CD4-positive, alpha-beta T cell treated with Interleukin-6 for 4 hours (primary cell): ENCODE measurements around the gene PKD2L2.
"Not testable (repeated sequence)": the region's sequence is repeated elsewhere in the genome, so short reads cannot be mapped to it uniquely, and the experiment has no call there.

ENCODE experiments used
- DNase-seq: peaks from one replicate; pipeline ENCODE4 v3.0.0-alpha.2; 2020; ENCODE audit warnings: mixed read lengths

The PKD2L2 gene

DNA sequence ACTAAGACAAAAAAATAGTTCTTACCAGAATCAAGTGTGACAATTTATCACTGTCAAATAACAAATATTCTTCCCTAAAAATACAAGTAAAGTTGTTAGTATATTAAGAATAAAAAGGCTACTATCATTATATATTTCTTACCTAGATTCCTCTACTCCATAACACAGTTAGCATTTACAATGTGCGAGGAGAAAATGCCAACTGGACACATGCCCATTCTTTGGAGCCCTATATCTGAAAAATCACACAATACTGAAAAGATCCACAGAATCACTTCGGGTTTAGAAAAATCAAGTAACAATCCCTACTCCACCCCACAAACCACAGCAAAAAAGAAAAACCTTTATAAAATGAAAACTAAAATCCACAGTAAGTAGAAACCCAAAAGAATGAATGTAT is 70.9 kb downstream of the PKD2L2 start:
- no peak for DNase-seq

DNA sequence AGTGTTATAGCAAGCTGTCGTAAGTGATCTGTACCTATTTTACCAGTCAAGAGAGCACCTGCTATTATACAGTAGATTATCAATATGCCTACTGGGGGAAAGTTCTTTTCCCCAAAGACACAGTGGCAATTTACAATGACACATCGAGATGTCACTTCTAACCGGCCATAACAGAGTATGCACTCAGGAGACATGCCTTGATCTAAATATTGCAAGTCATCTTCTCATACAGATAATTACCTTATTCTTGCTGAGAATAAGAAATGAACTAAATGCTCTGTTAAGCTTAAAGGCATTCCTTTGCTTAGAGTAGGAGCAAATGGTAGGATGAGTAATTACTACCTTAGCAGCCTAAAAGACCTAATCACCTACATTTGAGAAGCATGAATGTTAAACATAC is 71.6 kb downstream of the PKD2L2 start:
- no peak for DNase-seq

DNA sequence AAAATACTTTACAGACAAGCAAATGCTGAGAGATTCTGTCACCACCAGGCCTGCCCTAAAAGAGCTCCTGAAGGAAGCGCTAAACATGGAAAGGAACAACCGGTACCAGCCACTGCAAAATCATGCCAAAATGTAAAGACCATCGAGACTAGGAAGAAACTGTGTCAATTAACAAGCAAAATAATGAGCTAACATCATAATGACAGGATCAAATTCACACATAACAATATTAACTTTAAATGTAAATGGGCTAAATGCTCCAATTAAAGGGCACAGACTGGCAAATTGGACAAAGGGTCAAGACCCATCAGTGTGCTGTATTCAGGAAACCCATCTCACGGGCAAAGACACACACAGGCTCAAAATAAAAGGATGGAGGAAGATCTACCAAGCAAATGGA is 81.1 kb downstream of the PKD2L2 start:
- DNase-seq: not testable (repeated sequence)

DNA sequence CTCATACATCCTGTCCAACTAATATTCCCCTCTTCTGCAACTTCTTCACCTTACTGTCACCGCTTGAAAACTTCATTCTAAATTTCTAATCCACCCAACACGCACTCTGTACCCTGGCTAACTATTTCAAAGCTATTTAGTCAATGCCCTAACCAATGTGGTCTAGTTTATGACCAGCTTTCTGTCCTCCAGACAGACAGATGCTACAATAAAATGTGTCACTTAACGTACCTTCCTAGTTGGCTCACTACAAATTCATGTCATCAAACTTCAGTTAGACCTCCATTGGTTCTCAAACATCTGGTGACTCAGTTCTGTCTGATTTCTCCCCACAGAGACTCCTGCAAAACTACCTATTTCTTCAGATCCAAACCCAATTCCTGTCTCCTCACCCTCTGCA is 86.0 kb downstream of the PKD2L2 start:
- no peak for DNase-seq

DNA sequence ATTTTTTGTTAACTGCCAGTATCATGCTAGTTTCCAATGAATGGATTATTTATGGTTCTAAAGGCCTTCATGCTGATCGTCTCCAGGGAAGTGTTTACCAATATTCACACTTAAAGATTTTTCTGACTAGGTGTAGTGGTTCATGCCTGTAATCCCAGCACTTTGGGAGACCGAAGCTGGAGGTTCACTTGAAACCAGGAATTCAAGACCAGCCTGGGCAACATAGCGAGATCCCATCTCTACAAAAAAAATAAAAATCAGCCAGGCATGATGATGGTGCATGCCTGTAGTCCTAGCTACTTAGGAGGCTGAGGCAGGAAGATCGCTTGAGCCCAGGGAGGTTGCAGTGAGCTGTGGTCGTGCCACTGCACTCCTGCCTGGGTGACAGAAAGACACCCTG is 100.2 kb downstream of the PKD2L2 start:
- DNase-seq: no peak
